IPS-NIHi11 (cell line): ENCODE data around the gene S100A1.
"Not testable (repeated sequence)": the region's sequence is repeated elsewhere in the genome, so short reads cannot be mapped to it uniquely, and the experiment has no call there.

Experiments used
- DNase-seq: peaks from one replicate; pipeline ENCODE4 v3.0.0; 2012; ENCODE audit warnings: mixed read lengths, low spot score

The S100A1 gene

DNA sequence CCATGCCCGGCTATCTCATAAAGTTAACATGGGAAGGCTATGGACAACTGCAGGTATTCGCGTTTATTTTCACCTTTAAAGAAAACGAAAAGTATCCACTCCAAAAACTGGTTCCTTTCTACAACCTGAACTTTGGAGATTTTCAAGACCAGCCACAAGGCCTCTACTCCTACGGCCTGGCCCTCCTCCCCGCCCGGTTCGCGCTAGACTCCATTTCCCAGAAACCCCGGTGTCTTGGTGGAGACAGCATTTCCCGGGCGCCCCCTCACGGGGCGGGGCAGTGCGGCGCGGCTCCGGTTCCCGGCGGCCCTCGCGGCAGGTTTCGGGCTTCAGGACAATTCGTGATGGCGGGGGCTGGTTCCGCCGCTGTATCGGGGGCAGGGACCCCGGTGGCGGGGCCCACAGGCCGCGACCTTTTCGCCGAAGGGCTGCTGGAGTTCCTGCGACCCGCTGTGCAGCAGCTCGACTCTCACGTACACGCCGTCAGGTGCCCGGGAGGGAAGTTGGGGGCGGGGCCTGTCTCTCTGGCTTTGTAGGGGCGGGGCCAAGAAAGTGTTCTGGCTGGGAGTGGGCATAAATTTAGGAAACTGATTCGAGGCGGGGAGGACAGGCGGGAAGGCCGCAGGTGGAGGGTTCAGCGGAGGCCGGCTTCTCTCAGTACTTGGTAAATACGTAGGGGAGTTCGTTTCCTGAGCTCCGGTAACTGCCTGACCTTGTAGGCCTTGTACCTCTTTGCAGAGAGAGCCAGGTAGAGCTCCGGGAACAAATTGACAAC is 30.4 kb downstream of the S100A1 start, which contains the start of gene SNAPIN:
TSS of gene SNAPIN (plus strand) at position 304 of the 775 bp plus-strand sequence. CDS start at position 345, 41 bp downstream.
- DNase-seq: peak; percentile 94

- no peak for DNase-seq
Measured at GRCh38 chr1:153659175-153659534, 30.9 kb downstream of the S100A1 start.

- no peak for DNase-seq
Measured at GRCh38 chr1:153659656-153660055, 31.4 kb downstream of the S100A1 start.

DNA sequence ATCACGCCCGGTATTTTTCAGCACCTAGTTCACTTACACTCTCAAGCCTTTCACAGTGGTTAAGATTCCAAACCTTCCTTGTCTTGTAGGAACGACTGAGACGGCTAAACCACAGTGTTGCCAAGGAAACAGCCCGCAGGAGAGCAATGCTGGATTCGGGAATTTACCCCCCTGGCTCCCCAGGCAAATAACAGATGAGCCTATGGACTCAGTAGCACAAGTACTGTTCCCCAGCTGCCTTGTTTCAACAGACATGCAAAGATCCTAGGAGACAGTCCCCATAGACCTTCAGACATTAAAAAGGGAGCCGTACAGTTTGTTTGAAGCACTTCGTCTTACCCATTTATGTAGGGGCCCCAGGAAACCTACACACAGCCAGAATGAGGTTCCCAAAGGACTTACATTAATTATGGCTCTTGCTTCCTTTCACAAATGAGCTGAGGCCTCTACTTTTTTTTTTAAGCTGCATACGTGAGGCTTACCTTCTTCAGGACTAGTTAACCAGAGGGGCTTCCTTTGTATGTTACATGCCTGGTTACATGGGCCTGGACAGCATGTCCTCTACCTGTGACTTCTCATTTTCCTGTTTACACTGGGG is 33.0 kb downstream of the S100A1 start:
- DNase-seq: no peak

DNA sequence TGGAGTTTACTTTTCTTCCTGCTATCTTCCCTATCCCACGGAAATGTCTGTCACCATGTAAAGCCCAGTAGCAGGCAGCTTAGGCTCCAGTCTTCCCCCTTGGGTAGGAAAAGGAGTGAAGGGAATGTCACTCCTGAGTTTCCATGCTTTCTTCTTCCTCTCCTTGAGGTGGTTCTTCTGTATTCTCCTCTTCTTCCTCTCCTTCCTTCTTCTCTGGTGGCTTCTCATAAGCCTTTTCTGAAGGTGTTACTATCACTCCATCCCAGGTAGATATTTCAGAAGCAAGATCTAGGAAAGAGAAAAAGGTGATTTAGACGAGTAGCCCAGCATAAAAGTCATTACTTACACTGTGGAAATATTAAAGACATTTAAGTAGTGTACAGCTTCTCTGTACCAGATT is 34.0 kb downstream of the S100A1 start:
- DNase-seq: no peak

GRCh38 chr1:153663211-153663610 is 35.0 kb downstream of the S100A1 start:
- no peak for DNase-seq

GRCh38 chr1:153667439-153667838 is 39.2 kb downstream of the S100A1 start:
- no peak for DNase-seq

- DNase-seq: not testable (repeated sequence)
Measured at GRCh38 chr1:153668672-153669071, 40.4 kb downstream of the S100A1 start.

GRCh38 chr1:153669606-153670005 is 41.4 kb downstream of the S100A1 start:
- no peak for DNase-seq

DNA sequence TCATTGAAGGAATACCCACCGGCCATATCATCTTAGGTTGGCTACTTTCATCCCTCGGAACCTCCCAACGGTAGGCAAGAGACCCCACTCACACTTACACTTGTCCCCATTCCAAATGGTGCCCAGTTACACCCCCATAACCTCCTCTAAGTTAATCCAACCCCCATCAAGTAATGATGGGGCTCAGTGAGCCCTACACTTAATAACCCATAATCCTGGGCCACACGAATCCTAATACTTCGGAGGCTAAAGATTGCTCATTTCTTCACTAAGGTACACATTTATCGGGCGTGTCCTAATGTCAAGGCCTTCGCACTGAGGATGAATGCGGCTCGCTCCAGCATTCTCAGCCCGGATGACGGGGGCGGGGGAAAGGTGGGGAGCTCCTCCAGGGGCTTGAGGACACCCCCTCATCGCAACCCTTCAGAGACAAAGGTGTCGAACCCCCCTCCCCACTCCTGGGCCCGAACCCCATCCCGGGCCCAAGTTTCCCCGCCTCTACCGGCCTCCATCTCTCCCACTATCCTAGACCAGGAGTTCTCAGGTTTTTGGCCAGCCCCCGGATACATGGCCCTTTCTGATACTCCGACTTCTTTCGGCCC is 42.1 kb downstream of the S100A1 start:
- no peak for DNase-seq

DNA sequence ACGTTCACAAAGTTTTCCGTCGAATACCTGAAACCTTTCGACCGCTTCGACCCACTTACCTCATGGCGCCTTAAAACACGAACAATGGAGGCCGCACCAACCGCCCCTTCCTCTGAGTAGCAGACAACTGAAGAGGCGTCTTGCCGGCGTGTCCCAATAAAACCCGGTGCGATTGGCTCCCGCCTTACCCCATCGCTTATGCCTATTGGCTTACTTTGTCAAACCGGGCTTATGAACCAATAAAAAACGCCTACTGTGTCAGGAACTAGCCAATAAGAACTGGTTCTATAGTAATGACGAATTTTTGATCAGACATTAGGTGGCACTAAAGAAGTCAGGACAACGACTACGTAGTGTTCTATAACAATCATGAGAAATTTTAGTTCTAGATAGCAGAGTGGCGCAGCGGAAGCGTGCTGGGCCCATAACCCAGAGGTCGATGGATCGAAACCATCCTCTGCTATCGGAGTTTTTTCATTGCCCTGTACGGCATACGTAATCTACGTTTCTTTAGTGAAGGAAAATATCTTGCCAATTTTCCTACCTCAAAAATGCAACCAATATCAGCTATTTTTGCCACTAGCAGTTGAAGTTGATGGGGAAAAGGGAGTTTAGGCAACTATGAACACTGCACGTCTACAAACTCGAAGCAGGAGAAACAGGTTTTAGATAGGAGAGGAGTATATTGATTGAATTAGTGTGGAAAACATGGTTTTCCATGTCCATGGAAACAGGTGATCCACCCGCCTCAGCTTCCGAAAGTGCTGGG is 42.8 kb downstream of the S100A1 start, which contains the start of gene ILF2:
TSS of gene ILF2 (minus strand) at position 135 of the 769 bp plus-strand sequence. CDS start at position 64, 71 bp downstream.
- peak; percentile 98 for DNase-seq

DNA sequence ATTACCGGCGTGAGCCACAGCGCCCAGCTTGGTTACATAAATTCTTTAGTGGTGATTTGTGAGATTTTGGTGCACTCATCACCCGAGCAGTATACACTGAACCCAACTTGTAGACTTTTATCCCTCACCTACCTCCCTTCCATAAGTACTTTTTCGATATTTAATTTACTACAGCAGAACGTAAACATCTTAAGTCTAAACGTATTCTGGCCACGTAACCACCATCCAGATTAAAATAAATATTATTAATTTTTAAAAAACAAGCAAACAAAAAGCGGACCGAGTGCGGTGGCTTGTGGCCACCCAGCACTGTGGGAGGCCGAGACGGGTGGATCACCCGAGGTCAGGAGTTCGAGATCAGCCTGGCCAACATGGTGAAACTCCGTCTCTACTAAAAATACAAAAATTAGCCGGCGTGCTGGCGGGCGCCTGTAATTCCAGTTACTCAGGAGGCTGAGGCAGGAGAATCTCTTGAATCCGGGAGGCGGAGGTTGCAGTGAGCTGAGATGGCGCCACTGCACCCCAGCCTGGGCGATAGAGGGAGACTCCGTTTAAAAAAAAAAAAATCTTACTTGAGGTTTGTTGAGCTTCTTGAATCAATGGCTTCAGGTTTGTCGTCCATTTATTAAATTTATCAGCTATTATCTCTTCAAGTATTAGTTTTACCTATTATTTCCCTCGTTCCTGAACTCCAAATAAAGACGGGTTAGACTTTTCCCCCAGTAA is 43.6 kb downstream of the S100A1 start:
- DNase-seq: not testable (repeated sequence)

DNA sequence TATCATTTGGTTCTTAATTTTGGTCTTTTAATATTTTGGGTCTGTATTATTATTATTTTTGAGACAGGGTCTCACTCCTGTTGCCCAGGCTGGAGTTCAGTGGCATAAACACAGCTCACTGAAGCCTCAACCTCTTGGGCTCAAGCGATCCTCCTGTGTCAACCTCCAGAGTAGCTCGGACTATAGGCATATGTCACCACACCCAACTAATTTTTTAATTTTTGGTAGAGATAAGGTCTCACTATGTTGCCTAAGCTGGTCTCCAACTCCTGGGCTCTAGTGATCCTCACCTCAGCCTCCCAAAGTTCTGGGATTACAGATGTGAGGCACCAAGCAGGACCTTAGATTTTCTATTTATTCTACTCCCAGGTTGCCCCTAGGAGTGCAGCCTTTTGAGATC is 45.3 kb downstream of the S100A1 start:
- no peak for DNase-seq

GRCh38 chr1:153677718-153678518 is 49.7 kb downstream of the S100A1 start:
- DNase-seq: peak; percentile 74

DNA sequence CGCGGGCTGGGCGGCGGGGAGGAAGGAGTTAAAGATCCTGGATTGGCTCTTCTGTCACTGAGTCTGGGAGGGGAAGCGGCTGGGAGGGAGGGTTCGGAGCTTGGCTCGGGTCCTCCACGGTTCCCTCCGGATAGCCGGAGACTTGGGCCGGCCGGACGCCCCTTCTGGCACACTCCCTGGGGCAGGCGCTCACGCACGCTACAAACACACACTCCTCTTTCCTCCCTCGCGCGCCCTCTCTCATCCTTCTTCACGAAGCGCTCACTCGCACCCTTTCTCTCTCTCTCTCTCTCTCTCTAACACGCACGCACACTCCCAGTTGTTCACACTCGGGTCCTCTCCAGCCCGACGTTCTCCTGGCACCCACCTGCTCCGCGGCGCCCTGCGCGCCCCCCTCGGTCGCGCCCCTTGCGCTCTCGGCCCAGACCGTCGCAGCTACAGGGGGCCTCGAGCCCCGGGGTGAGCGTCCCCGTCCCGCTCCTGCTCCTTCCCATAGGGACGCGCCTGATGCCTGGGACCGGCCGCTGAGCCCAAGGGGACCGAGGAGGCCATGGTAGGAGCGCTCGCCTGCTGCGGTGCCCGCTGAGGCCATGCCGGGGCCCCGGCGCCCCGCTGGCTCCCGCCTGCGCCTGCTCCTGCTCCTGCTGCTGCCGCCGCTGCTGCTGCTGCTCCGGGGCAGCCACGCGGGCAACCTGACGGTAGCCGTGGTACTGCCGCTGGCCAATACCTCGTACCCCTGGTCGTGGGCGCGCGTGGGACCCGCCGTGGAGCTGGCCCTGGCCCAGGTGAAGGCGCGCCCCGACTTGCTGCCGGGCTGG is 50.5 kb downstream of the S100A1 start, which contains the start of gene NPR1:
TSS of gene NPR1 (plus strand) at position 170 of the 818 bp plus-strand sequence. CDS start at position 591, 421 bp downstream.
- peak; percentile 77 for DNase-seq

DNA sequence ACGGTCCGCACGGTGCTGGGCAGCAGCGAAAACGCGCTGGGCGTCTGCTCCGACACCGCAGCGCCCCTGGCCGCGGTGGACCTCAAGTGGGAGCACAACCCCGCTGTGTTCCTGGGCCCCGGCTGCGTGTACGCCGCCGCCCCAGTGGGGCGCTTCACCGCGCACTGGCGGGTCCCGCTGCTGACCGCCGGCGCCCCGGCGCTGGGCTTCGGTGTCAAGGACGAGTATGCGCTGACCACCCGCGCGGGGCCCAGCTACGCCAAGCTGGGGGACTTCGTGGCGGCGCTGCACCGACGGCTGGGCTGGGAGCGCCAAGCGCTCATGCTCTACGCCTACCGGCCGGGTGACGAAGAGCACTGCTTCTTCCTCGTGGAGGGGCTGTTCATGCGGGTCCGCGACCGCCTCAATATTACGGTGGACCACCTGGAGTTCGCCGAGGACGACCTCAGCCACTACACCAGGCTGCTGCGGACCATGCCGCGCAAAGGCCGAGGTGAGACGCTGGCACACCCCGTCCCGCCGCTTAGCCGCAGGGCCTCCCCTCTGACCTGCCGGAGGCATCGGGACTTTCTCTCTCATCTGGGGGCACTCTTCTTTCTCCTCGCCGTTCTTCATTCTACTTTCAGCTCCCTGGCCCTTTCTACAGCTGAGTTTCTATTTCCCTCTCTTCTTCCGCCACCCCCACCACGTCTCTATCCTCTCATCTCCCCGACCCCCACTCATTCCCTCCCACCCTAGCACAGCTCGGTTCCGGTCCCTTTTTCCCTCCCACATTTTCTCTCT is 51.3 kb downstream of the S100A1 start:
- DNase-seq: no peak

- peak; percentile 54 for DNase-seq
Measured at GRCh38 chr1:153680120-153680403, 51.8 kb downstream of the S100A1 start.
